GDM1 (cell line): ENCODE data around the gene ZP3.
"Not testable (repeated sequence)": the region's sequence is repeated elsewhere in the genome, so short reads cannot be mapped to it uniquely, and the experiment has no call there.

ENCODE experiments used
- DNase-seq: peaks from one replicate; lab custom pipeline; 2025; lab: John Stamatoyannopoulos, UW

Gene ZP3

DNA sequence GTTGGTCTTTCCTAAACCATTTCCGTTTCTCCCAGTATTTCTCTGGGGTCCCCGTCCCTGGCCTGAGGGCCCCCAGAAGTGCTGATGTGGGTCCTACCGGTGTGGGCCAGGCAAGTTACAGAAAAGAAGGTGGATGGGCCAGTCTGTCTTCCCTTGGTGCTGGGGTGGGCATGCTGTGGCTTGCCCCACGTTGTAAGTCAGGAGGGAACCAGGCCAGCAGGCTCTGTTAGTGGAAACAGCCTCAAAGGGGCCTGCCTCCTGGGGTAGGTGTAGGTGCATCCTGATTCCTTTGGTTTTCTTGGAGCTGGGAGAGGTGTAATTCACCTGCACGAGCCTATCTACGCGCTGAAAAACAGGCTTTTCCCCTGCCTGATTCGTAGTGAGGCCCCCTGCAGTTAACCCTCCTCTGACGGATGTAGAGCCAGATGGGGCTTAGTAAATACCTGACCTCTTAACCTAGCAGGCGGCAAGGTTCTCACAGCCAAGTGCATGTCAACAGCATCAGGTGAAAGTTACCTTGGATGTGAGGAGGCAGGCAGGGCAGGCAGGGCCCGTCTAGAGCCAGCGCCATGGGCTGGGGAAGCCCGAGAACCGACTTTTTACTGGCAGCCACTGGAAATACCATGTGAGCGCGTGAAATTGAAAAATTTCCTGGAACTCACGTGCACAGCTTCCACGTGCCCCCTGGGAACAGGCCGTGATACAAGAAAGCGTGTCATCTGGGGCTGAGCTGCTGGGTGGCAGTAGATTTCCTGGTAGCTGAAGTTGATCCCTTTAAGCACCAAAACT, 61.3 kb downstream of the ZP3 start:
- not testable (repeated sequence) for DNase-seq

GRCh38 chr7:76486618-76487017, 61.9 kb downstream of the ZP3 start:
- DNase-seq, result not testable (repeated sequence)

DNA sequence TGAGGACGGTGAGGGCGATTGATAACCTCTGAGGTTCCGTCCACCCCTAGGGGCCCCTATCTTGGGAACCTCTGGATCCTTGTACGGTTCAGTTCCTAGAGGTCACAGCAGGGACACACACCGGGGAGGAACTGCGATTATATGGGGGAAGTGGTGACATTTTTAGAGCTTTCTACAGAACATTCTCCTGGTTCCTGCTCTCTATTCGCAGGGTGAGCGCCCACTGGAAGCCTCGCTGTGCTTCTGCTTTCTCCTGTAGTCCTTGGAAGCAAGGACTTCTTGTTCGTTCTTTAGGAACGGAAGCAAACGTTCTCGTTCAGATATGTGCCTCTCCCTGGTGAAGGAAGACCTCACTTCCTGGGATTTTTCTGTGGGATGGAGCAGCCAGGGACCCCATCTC, 63.2 kb downstream of the ZP3 start:
- not testable (repeated sequence) for DNase-seq
